Osteocyte (in vitro differentiated cells): ENCODE measurements around the gene RPTOR. TPM values are rescaled to one million over a fixed set of nuclear protein-coding genes. Genes with fewer than 3 reads are reported as not detected.

Source experiments
- DNase-seq: peaks from one replicate; pipeline ENCODE4 v3.0.0; 2021; ENCODE audit warnings: mixed read lengths; ENCODE audit not compliant: unreplicated experiment; ENCODE audit errors: extremely low spot score
- H3K27ac Mint-ChIP-seq: one replicate; pipeline ENCODE4 v1.8.0; 2021; ENCODE audit warnings: mild to moderate bottlenecking, mixed read lengths; ENCODE audit not compliant: unreplicated experiment
- H3K27me3 Mint-ChIP-seq: one replicate; pipeline ENCODE4 v1.8.0; 2021; ENCODE audit warnings: mixed read lengths; ENCODE audit not compliant: unreplicated experiment
- H3K36me3 Mint-ChIP-seq: one replicate; pipeline ENCODE4 v1.8.0; 2021; ENCODE audit warnings: mixed read lengths; ENCODE audit not compliant: unreplicated experiment
- H3K4me1 Mint-ChIP-seq: one replicate; pipeline ENCODE4 v1.8.0; 2021; ENCODE audit warnings: mixed read lengths; ENCODE audit not compliant: unreplicated experiment
- H3K4me3 Mint-ChIP-seq: one replicate; pipeline ENCODE4 v1.8.0; 2021; ENCODE audit warnings: mild to moderate bottlenecking, moderate library complexity, mixed read lengths; ENCODE audit not compliant: unreplicated experiment
- H3K9me3 Mint-ChIP-seq: one replicate; pipeline ENCODE4 v1.8.0; 2021; ENCODE audit warnings: mixed read lengths; ENCODE audit not compliant: unreplicated experiment
- total RNA-seq: library from RNA; stranded (reverse); gene quantifications from 2 replicates; pipeline ENCODE4 v1.2.1, GENCODE V29; 2021
- TF ChIP-seq, protein P1 (sequence below): fragments of 200-600 bp; sonication (generic); IDR thresholded peaks from 2 replicates; pipeline ENCODE4 v1.5.0; 2021; ENCODE audit warnings: antibody characterized with exemption, mild to moderate bottlenecking, moderate library complexity

Gene RPTOR
- total RNA-seq, 1 donor from 2014 or later, result 36.0 TPM

DNA sequence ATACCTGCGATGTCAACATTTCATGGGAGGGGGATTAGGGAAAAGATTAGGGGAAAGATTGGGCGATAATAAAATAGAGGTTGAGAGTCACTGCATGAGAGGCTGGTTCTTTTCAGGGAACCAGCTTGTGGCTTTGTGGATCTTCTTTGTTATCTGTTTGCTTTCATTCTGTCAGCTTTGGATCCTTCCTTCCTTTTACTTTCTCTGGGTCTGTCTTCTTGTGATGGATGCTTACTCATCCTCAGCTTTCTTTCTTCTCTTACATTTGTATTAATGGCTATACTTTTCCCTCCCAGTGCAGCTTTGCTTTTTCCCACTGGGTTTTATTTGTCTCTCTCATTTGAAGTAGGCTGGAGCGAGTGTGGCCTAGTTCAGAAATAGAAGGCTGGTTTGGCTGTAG is 47.1 kb downstream of the RPTOR start:
- no peak for DNase-seq
- no peak overlapping the region for H3K4me3 Mint-ChIP-seq
- H3K4me1 Mint-ChIP-seq, result peaks cover 19% of the 10 kb centered on the region
- H3K27ac Mint-ChIP-seq, result no peak overlapping the region
- TF ChIP-seq, protein P1, sequence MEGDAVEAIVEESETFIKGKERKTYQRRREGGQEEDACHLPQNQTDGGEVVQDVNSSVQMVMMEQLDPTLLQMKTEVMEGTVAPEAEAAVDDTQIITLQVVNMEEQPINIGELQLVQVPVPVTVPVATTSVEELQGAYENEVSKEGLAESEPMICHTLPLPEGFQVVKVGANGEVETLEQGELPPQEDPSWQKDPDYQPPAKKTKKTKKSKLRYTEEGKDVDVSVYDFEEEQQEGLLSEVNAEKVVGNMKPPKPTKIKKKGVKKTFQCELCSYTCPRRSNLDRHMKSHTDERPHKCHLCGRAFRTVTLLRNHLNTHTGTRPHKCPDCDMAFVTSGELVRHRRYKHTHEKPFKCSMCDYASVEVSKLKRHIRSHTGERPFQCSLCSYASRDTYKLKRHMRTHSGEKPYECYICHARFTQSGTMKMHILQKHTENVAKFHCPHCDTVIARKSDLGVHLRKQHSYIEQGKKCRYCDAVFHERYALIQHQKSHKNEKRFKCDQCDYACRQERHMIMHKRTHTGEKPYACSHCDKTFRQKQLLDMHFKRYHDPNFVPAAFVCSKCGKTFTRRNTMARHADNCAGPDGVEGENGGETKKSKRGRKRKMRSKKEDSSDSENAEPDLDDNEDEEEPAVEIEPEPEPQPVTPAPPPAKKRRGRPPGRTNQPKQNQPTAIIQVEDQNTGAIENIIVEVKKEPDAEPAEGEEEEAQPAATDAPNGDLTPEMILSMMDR, result no peak
- H3K9me3 Mint-ChIP-seq, result no peaks in the 10 kb centered on the region
- H3K27me3 Mint-ChIP-seq, result no peaks in the 10 kb centered on the region
- no peaks in the 10 kb centered on the region for H3K36me3 Mint-ChIP-seq

DNA sequence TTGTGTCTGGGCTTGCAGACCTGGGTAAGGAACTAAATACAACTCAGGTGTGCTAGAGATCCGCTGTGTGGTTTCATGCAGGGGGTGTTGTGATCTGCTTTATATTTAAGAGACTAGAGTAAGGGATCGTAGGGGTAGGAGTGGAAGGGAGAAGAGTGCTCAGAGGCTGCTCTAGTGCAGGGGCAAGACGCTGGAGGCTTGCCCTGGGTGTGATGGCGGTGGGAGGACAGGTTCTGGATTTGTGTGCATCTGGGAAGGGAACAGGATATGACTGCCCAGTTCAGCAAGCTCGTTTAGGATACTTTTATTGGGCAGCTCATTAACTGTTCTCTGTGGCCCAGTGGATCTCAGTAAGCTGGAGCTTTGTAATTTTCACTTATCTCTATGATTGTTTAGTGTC is 47.6 kb downstream of the RPTOR start:
- Mint-ChIP-seq H3K36me3 (no peaks in the 10 kb centered on the region), H3K9me3 (no peaks in the 10 kb centered on the region), H3K4me3 (no peak overlapping the region), H3K4me1 (peaks cover 19% of the 10 kb centered on the region), H3K27me3 (no peaks in the 10 kb centered on the region), H3K27ac (no peak overlapping the region)
- TF ChIP-seq, protein P1, result no peak
- no peak for DNase-seq

DNA sequence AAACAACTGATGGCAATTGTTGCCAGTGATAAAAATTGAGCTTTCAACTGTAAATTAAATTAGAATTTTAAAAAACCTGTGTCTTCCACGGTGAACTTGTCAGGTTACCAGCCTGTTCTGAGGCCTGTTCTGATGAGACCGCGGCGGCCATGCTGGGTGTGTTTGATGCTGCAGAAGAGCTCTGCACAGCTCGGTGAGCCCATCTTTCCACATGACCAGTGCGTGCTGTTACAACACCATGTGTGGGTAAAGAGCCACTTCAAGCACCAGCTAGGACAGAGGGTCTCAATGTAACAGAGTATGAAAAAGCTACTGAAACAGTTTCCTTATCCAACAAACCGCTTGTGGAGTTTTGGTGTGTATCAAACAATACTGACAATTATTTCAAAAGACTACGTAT is 48.5 kb downstream of the RPTOR start:
- H3K4me1 Mint-ChIP-seq, result peaks cover 19% of the 10 kb centered on the region

DNA sequence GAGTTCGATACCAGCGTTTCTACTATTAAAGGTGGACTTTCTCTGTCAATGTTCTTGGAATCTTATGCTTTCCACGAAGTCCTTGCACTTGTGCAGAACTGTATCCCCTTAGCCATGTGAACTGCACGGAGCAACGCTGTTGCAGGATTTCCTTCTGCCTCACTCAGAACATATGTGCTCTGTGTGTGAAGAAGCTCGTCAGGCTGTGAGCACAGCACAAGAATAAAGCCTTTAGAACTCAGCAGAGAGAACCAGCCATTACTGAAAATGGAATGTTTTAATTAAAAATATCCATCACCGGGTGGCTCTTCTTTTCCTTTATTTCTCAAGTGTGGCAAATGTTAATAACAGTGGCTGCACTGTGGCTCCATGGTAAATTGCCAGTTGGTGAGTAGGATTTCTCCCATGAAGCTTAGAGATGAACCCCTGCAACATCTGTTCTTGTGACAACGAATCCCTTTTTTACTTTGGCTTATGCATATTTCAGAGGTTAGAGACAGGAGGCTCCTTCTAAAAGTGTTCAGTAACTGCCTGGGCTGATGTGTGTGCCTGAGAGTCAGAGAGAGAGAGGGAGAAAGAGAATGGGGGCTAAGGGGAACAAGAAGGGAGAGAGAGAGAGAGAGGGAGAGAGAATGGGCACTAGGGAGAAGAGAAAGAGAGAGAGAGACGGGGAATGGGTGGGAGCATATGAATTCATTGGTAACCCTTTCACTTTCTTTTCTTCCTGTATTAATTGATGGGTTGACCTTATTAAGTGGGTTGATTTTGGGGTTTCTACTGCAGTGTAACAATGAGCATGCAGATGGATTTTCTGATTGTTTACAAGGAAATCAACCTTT is 50.0 kb downstream of the RPTOR start:
- no peak overlapping the region for H3K4me3 Mint-ChIP-seq
- no peak overlapping the region for H3K27ac Mint-ChIP-seq
- TF ChIP-seq, protein P1, result no peak
- H3K27me3 Mint-ChIP-seq, result no peaks in the 10 kb centered on the region
- no peak for DNase-seq
- no peaks in the 10 kb centered on the region for H3K36me3 Mint-ChIP-seq
- peaks cover 19% of the 10 kb centered on the region for H3K4me1 Mint-ChIP-seq
- no peaks in the 10 kb centered on the region for H3K9me3 Mint-ChIP-seq

More for the DNA sequence above, 48.5 kb downstream of the RPTOR start:
- Mint-ChIP-seq H3K4me3 (no peak overlapping the region), H3K36me3 (no peaks in the 10 kb centered on the region), H3K27ac (no peak overlapping the region), H3K27me3 (no peaks in the 10 kb centered on the region), H3K9me3 (no peaks in the 10 kb centered on the region)
- DNase-seq, result no peak
- TF ChIP-seq, protein P1, result no peak

DNA sequence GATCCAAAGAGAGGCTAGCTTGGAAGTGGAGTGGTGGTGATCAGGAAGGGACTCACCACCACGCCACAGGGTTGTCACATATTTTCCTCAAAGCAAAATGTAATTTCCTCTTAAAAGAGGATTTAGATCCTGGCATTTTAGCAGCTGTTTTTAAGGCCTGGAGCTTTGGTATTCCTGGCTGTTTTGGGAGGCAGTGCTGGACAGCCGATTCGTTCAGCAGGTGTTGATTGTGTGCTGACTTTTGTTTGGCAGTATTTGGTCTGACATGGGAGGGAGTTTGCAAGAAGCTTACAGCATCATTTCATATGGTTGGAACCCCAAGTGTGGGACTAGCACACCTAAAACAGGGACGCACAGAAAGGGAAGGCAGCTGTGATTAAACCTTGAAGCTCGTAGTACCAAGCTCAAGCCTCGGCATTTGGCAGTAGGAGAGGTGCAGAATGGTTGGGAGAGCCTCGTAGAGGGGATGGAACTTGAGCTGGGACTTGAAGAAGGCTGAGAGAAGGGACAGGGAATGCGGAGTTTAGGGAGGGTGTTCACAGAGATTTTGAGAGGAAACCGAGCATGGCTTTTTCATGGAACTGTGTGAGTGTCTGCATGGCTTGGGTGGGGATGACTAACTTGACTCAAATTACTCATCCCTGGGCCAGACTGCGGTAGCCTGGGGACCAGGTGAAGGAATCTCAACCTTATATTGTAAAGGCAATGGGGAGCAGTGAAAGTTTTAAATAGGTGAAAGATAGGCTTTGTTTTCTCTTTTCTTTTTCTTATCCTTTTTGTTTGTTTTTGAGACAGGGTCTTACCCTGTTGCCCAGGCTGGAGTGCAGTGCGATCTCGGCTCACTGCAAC is 52.3 kb downstream of the RPTOR start:
- Mint-ChIP-seq H3K27ac (no peak overlapping the region), H3K4me1 (peaks cover 12% of the 10 kb centered on the region), H3K4me3 (no peak overlapping the region), H3K9me3 (no peaks in the 10 kb centered on the region), H3K27me3 (no peaks in the 10 kb centered on the region), H3K36me3 (no peaks in the 10 kb centered on the region)
- no peak for DNase-seq
- TF ChIP-seq, protein P1, result no peak
